GM12878 (cell line): ENCODE results near the gene ATP6V1D. TPM values are rescaled to one million over a fixed set of nuclear protein-coding genes. Genes with fewer than 3 reads are reported as not detected.

Experiments
- ATAC-seq: fragments of 200-7000 bp; cut with Tn5 transposase; 3 replicates; pipeline ENCODE4 v1.9.1; 2020; ENCODE audit warnings: mild to moderate bottlenecking, moderate library complexity
- BruUV-seq: library from RNA; stranded (reverse); fragments of 400-500 nt; replicated peaks from 2 replicates; lab custom pipeline; 2021; lab: Mats Ljungman, UMichigan
- CTCF ChIA-PET: fragments of 300-600 bp; sonication (Branson Sonifier 250); formaldehyde crosslinking; extraction: SDS; loops from one replicate; lab custom pipeline; 2021; ENCODE audit warnings: inconsistent platforms; lab: Yijun Ruan, JAX
- POLR2A ChIA-PET: fragments of 350-600 bp; formaldehyde crosslinking; extraction: SDS; loops from one replicate; lab custom pipeline; 2021; ENCODE audit warnings: inconsistent platforms; lab: Charles Lee
- RAD21 ChIA-PET: fragments of 300-600 bp; sonication (Branson Sonifier 250); formaldehyde crosslinking; loops from one replicate; lab custom pipeline; 2023; ENCODE audit warnings: antibody characterized with exemption; ENCODE audit not compliant: unreplicated experiment; lab: Charles Lee
- SMC1A ChIA-PET: fragments of 300-600 bp; sonication (Branson Sonifier 250); formaldehyde crosslinking; loops from one replicate; lab custom pipeline; 2023; ENCODE audit not compliant: unreplicated experiment, uncharacterized antibody; lab: Charles Lee
- DNase-seq: peaks from one replicate; pipeline ENCODE4 v3.0.0-alpha.2; 2011; ENCODE audit warnings: low read depth, low spot score
- FAIRE-seq: peaks from 3 replicates; lab custom pipeline; 2011; peaks lifted over from hg19 to GRCh38; lab: Jason Lieb, UNC
- H2AFZ ChIP-seq: 2 replicates; pipeline ENCODE4 v1.6.0; 2011; ENCODE audit warnings: low read depth, low read length, control low read depth; ENCODE audit not compliant: control insufficient read depth
- H3K27ac ChIP-seq: 2 replicates; pipeline ENCODE4 v1.5.1; 2011; ENCODE audit warnings: control low read depth; ENCODE audit not compliant: control insufficient read depth, insufficient read depth
- H3K27me3 ChIP-seq, 2 experiments: replicated peaks in 1 of 2; 2 replicates each; pipeline versions ENCODE4 v1.6.0 to v1.6.1; 2011; ENCODE audit warnings: low read length in 1 of 2; ENCODE audit not compliant: control insufficient read depth in 2 of 2, insufficient read depth in 2 of 2
- H3K36me3 ChIP-seq, 2 experiments: 2 replicates each; pipeline ENCODE4 v1.5.1; 2011; ENCODE audit warnings: low read length in 1 of 2; ENCODE audit not compliant: control insufficient read depth in 2 of 2, insufficient read depth in 2 of 2
- H3K4me1 ChIP-seq: 2 replicates; pipeline ENCODE4 v1.6.1; 2011; ENCODE audit warnings: mild to moderate bottlenecking, low read length, moderate library complexity, mixed read lengths; ENCODE audit not compliant: control insufficient read depth, insufficient read depth
- H3K4me2 ChIP-seq: 2 replicates; pipeline ENCODE4 v1.6.0; 2011; ENCODE audit warnings: control low read depth; ENCODE audit not compliant: control insufficient read depth, insufficient read depth
- H3K4me3 ChIP-seq: fragments of 200-600 bp; sonication (generic); 2 replicates; pipeline ENCODE4 v1.5.1; 2016
- H3K79me2 ChIP-seq: 2 replicates; pipeline ENCODE4 v1.6.0; 2011; ENCODE audit warnings: low read length; ENCODE audit not compliant: control insufficient read depth, insufficient read depth
- H3K9ac ChIP-seq: 2 replicates; pipeline ENCODE4 v1.8.0; 2011; ENCODE audit warnings: low read length, control low read depth, mixed read lengths; ENCODE audit not compliant: control insufficient read depth, insufficient read depth
- H3K9me3 ChIP-seq: replicated peaks from 3 replicates; pipeline ENCODE4 v1.5.1; 2011; ENCODE audit warnings: mild to moderate bottlenecking, low read length; ENCODE audit not compliant: control insufficient read depth, insufficient read depth
- H4K20me1 ChIP-seq: 2 replicates; pipeline ENCODE4 v1.6.0; 2011; ENCODE audit not compliant: control insufficient read depth, insufficient read depth
- CHD2 ChIP-seq: IDR thresholded peaks from 2 replicates; pipeline ENCODE4 v1.6.1; 2011; ENCODE audit warnings: low read depth, low read length, improper control_type of control experiment, borderline replicate concordance
- CHD4 ChIP-seq: fragments of 200-600 bp; sonication (generic); IDR thresholded peaks from 2 replicates; pipeline ENCODE4 v1.6.1; 2016; ENCODE audit warnings: mild to moderate bottlenecking
- DPF2 ChIP-seq: fragments of 450-650 bp; IDR thresholded peaks from 2 replicates; pipeline ENCODE4 v1.6.1; 2017; ENCODE audit warnings: mild to moderate bottlenecking
- EGR1 ChIP-seq, 2 experiments: IDR thresholded peaks; 1 replicate in 1 of 2; 2 replicates in 1 of 2; pipeline ENCODE4 v1.6.1; 2011 to 2012; ENCODE audit warnings: low read depth in 2 of 2, low read length in 2 of 2, borderline replicate concordance in 1 of 2, mild to moderate bottlenecking in 1 of 2, moderate library complexity in 1 of 2
- EP300 ChIP-seq, 2 experiments: fragments of 150-350 bp in 1 of 2; IDR thresholded peaks; 2 replicates each; pipeline ENCODE4 v1.6.1; 2011 to 2012; ENCODE audit warnings: low read depth in 2 of 2, low read length in 2 of 2, borderline replicate concordance in 1 of 2, improper control_type of control experiment in 1 of 2, inconsistent platforms in 1 of 2; ENCODE audit not compliant: control insufficient read depth in 1 of 2
- FOS ChIP-seq: IDR thresholded peaks from 3 replicates; pipeline ENCODE4 v1.6.1; 2011; ENCODE audit warnings: borderline replicate concordance; ENCODE audit not compliant: insufficient read length; ENCODE audit errors: extremely low read depth
- FOXK2 ChIP-seq: fragments of 450-650 bp; IDR thresholded peaks from 2 replicates; pipeline ENCODE4 v1.6.1; 2017; ENCODE audit warnings: mild to moderate bottlenecking, moderate library complexity
- HCFC1 ChIP-seq: fragments of 150-350 bp; IDR thresholded peaks from 2 replicates; pipeline ENCODE4 v1.6.1; 2014; ENCODE audit warnings: low read length
- HDAC2 ChIP-seq: fragments of 200-600 bp; sonication (generic); IDR thresholded peaks from 2 replicates; pipeline ENCODE4 v1.6.1; 2017
- NR2C1 ChIP-seq: fragments of 450-650 bp; IDR thresholded peaks from 2 replicates; pipeline ENCODE4 v1.6.1; 2017; ENCODE audit warnings: antibody characterized with exemption, mild to moderate bottlenecking, moderate library complexity
- NR2F1 ChIP-seq: fragments of 450-650 bp; conservative IDR thresholded peaks from 2 replicates; pipeline ENCODE4 v1.6.1; 2017; ENCODE audit warnings: mild to moderate bottlenecking
- PAX8 ChIP-seq: fragments of 450-650 bp; IDR thresholded peaks from 2 replicates; pipeline ENCODE4 v1.6.1; 2017; ENCODE audit warnings: mild to moderate bottlenecking, moderate library complexity
- POU2F2 ChIP-seq: IDR thresholded peaks from 3 replicates; pipeline ENCODE4 v1.6.1; 2011; ENCODE audit warnings: low read depth, mild to moderate bottlenecking, low read length, borderline replicate concordance
- SP1 ChIP-seq: IDR thresholded peaks from one replicate; pipeline ENCODE4 v1.6.1; 2011; ENCODE audit warnings: low read depth, low read length
- STAT1 ChIP-seq: fragments of 450-650 bp; conservative IDR thresholded peaks from 2 replicates; pipeline ENCODE4 v1.6.1; 2014; ENCODE audit warnings: antibody characterized with exemption, mild to moderate bottlenecking
- USF1 ChIP-seq: IDR thresholded peaks from 2 replicates; pipeline ENCODE4 v1.6.1; 2011; ENCODE audit warnings: borderline replicate concordance, low read depth, mild to moderate bottlenecking, moderate library complexity, mixed read lengths, low read length; ENCODE audit not compliant: insufficient read depth; ENCODE audit errors: extremely low read length
- WGBS: methylation state at CpG from one replicate; pipeline ENCODE4 v1.1.6; 2016; ENCODE audit warnings: low lambda C conversion rate; ENCODE audit not compliant: insufficient replicate concordance, insufficient coverage; ENCODE audit errors: missing lambda C conversion rate; 5-methylcytosine and 5-hydroxymethylcytosine counted together
- in situ Hi-C: fragments of 300-500 bp; cut with MboI; formaldehyde crosslinking; loops from 9 replicates; pipeline ENCODE4 v1.14.3; 2018; ENCODE audit warnings: mixed read lengths
- intact Hi-C: fragments of 100-400 bp; cut with micrococcal nuclease; formaldehyde crosslinking; loops from one replicate; pipeline ENCODE4 v1.14.2; 2022; ENCODE audit not compliant: unreplicated experiment
- polyA plus RNA-seq, 11 experiments: library from polyadenylated mRNA; depleted of rRNA in 4 of 11; unstranded in 6 of 11; stranded (reverse) in 5 of 11; fragments of >200 nt; fragmentation: Nextera tagmentation in 4 of 11; fragmentation: Illumina TruSeq in 1 of 11; extraction: Ambion mirVana in 4 of 11; extraction: Trizol in 1 of 11; gene quantifications; 1 replicate in 1 of 11; 2 replicates in 10 of 11; pipeline versions ENCODE4 v1.2.1 to v1.2.3, GENCODE V29; 2011 to 2016; ENCODE audit warnings: inconsistent platforms in 2 of 11, missing spikeins in 2 of 11, low read depth in 1 of 11
- total RNA-seq, 4 experiments: library from RNA; depleted of rRNA in 3 of 4; stranded (reverse); fragments of >200 nt in 3 of 4; fragmentation: Illumina TruSeq in 1 of 4; extraction: Trizol in 1 of 4; gene quantifications; 2 replicates each; pipeline versions ENCODE4 v1.2.1 to v1.2.3, GENCODE V29; 2013 to 2021
- TF ChIP-seq, protein P1 (sequence below): IDR thresholded peaks from 2 replicates; pipeline ENCODE4 v1.6.1; 2012; ENCODE audit warnings: mild to moderate bottlenecking, low read depth, low read length

ATP6V1D gene
- total and polyA plus RNA-seq, 10 of the 15 experiments (the other 5 are each of a cell fraction or from before 2014, with no cell fraction given): 24.0 to 71.6 (median 47.8) TPM

DNA sequence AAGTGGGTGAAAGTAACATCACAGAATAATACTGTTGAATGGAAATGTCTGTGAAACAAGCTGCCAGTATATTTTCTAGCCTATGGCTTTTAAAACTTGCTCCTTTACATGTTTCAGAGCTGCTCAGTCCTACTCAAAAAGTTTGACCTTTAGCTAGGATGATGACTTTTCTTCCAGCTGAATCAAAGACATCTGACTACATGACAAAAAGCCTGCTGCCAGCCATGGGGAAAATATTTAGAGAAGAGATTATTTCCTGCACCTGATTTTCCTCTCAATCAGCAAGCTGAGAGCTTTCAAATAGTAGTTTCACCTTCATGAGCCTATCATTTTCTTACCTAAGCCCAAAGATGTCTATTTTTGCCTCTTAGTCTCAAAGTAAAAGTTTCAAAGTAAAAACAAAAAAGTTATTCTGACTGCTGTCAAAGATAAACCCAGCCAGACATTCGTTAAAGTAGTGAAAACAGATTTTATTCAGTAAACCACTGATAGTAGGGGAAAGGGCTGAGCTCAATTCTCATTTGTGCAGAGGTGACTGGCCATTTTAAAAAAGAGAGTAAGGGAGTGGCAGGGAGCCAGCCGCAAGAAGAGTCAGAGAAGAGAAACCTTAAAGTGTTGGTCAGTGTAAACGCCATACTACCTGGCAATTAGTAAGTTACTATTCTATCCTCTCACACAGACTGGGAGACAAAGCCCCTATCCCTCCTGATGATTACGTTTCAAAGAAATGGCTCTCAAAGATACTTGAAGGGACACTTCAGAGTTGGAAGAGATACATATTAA, 2.2 kb downstream of the ATP6V1D start:
- H3K27me3 ChIP-seq: no peaks in the 10 kb centered on the region
- H2AFZ ChIP-seq: no peak overlapping the region
- WGBS: 19% methylated on average over 4 of the region's 4 CpGs
- FAIRE-seq: no peak
- H3K4me3 ChIP-seq: peak overlapping the region; percentile 91
- ChIA-PET SMC1A (interaction anchor here (1.1 to 1.7 kb wide), 4 partner anchors 8 to 21 kb away, joined by 3 to 4 read pairs (median 4); no protein-coding TSS in a partner anchor), POLR2A (interaction anchor here (0.5 to 0.9 kb wide), 2 partner anchors 64 to 116 kb away, joined by 3 read pairs; no protein-coding TSS in a partner anchor), RAD21 (interaction anchor here (0.7 kb wide), 1 partner anchor 310 kb away, joined by 3 read pairs; no protein-coding TSS in a partner anchor), CTCF (interaction anchor here (1.0 to 1.7 kb wide), 6 partner anchors 11 to 962 kb away, joined by 3 to 7 read pairs (median 4); no protein-coding TSS in a partner anchor)
- peak overlapping the region; percentile 10 for H3K9ac ChIP-seq
- peaks cover 51% of the 10 kb centered on the region for H3K79me2 ChIP-seq
- no peak for ATAC-seq
- H3K36me3 ChIP-seq: no peaks in the 10 kb centered on the region
- no peak for DNase-seq
- H3K27ac ChIP-seq: no peak overlapping the region; the same call in 1 of the 2 replicates
- in situ Hi-C loops (loop anchor here (10.0 kb wide), 1 partner anchor 853 kb away; the partner anchor contains the start of gene GPHN), intact Hi-C loops (no loop called here)
- peaks cover 4% of the 10 kb centered on the region; the same call in 1 of the 2 replicates for H3K4me1 ChIP-seq
- TF ChIP-seq SP1 (no peak), FOXK2 (no peak), POU2F2 (no peak), PAX8 (no peak), HDAC2 (no peak), NR2C1 (no peak), USF1 (no peak), CHD2 (no peak), HCFC1 (no peak), NR2F1 (no peak), DPF2 (no peak), FOS (no peak), STAT1 (no peak), CHD4 (no peak), EGR1 (IDR thresholded peaks at IDR 0.05; ENCODE audit: borderline replicate concordance in 1 of 2, low read depth in 2 of 2, low read length in 2 of 2) (no peak), EP300 (IDR thresholded peaks at IDR 0.05; ENCODE audit: borderline replicate concordance in 1 of 2, control insufficient read depth in 1 of 2, low read depth in 2 of 2, low read length in 2 of 2) (no peak)
- TF ChIP-seq, protein P1, sequence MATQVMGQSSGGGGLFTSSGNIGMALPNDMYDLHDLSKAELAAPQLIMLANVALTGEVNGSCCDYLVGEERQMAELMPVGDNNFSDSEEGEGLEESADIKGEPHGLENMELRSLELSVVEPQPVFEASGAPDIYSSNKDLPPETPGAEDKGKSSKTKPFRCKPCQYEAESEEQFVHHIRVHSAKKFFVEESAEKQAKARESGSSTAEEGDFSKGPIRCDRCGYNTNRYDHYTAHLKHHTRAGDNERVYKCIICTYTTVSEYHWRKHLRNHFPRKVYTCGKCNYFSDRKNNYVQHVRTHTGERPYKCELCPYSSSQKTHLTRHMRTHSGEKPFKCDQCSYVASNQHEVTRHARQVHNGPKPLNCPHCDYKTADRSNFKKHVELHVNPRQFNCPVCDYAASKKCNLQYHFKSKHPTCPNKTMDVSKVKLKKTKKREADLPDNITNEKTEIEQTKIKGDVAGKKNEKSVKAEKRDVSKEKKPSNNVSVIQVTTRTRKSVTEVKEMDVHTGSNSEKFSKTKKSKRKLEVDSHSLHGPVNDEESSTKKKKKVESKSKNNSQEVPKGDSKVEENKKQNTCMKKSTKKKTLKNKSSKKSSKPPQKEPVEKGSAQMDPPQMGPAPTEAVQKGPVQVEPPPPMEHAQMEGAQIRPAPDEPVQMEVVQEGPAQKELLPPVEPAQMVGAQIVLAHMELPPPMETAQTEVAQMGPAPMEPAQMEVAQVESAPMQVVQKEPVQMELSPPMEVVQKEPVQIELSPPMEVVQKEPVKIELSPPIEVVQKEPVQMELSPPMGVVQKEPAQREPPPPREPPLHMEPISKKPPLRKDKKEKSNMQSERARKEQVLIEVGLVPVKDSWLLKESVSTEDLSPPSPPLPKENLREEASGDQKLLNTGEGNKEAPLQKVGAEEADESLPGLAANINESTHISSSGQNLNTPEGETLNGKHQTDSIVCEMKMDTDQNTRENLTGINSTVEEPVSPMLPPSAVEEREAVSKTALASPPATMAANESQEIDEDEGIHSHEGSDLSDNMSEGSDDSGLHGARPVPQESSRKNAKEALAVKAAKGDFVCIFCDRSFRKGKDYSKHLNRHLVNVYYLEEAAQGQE: no peak
- H3K4me2 ChIP-seq: peak overlapping the region; percentile 45
- no TSS peak for BruUV-seq
- no peaks in the 10 kb centered on the region for H3K9me3 ChIP-seq
- no peaks in the 10 kb centered on the region for H4K20me1 ChIP-seq
